ENCODE data around the gene PTPRK. TPM values are rescaled to one million over a fixed set of nuclear protein-coding genes. Genes with fewer than 3 reads are reported as not detected.

PTPRK gene
- total RNA-seq, 4 donors from 2014 or later = 7.3 to 22.9 (median 13.0) TPM

DNA sequence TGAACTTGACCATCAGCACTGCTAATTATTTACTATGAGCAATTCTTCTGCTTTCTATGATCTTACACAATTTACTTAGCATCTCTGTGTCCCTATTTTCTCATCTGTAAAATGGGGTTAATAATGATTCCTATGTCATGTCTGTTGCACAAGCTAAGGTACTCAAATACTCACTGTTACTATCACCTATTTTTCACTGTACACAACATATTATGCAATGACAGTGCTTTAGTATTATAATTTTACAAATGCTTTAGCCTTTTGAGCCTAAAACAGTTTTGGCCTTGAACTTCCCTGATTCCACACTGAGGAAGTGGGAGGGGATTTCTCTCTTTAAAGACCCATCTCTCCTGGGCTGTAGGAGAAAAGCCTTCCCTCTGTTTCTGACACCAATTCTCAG lies 582.7 kb downstream of the PTPRK start:
- ATAC-seq (no peak), DNase-seq (no peak)
- Histone ChIP-seq H3K36me3 (no peaks in the 10 kb centered on the region), H3K4me3 (no peak overlapping the region), H3K27ac (no peak overlapping the region), H3K27me3 (no peaks in the 10 kb centered on the region), H3K4me1 (no peaks in the 10 kb centered on the region), H3K9me3 (peaks cover 0 to 1% (median 0%) of the 10 kb centered on the region in 3 donors)
- TF ChIP-seq, protein P1, sequence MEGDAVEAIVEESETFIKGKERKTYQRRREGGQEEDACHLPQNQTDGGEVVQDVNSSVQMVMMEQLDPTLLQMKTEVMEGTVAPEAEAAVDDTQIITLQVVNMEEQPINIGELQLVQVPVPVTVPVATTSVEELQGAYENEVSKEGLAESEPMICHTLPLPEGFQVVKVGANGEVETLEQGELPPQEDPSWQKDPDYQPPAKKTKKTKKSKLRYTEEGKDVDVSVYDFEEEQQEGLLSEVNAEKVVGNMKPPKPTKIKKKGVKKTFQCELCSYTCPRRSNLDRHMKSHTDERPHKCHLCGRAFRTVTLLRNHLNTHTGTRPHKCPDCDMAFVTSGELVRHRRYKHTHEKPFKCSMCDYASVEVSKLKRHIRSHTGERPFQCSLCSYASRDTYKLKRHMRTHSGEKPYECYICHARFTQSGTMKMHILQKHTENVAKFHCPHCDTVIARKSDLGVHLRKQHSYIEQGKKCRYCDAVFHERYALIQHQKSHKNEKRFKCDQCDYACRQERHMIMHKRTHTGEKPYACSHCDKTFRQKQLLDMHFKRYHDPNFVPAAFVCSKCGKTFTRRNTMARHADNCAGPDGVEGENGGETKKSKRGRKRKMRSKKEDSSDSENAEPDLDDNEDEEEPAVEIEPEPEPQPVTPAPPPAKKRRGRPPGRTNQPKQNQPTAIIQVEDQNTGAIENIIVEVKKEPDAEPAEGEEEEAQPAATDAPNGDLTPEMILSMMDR (IDR thresholded peaks at IDR 0.05 in 4 of 5, conservative IDR thresholded peaks at IDR 0.05 in 1 of 5) = no peak
- TF ChIP-seq POLR2A (IDR thresholded peaks at IDR 0.05) = no peak
- intact Hi-C loops (cut with DNase I; ENCODE audit: low total_unique reads) (no loop called here), in situ Hi-C loops (cut with MboI; ENCODE audit: low sequenced_read_pairs in 4 of 4) (no loop called here)

DNA sequence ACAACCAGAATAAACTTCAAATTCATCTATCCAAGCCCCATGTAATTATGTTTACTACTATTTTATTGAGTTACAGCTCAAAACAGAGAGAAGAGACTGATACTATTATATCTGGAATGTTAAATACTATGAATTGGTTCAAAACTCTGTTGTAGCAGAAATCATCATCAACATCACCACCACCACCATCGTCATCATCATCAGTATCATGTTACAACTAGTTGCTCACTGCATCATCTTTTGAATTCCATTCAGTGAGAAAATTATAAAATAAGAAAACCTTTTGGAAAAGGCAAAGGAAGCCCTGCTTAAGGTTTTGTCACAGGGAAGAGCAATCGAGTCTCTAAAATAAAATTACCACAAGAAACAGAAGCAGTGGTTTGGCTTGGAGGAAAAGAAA lies 583.3 kb downstream of the PTPRK start:
- no peak for ATAC-seq
- no peak overlapping the region for H3K27ac ChIP-seq
- no peaks in the 10 kb centered on the region for H3K36me3 ChIP-seq
- in situ Hi-C loops (cut with MboI; ENCODE audit: low sequenced_read_pairs in 4 of 4) (no loop called here), intact Hi-C loops (cut with DNase I; ENCODE audit: low total_unique reads) (no loop called here)
- H3K4me1 ChIP-seq = no peaks in the 10 kb centered on the region
- no peak for TF ChIP-seq POLR2A (IDR thresholded peaks at IDR 0.05)
- TF ChIP-seq, protein P1 (IDR thresholded peaks at IDR 0.05 in 4 of 5, conservative IDR thresholded peaks at IDR 0.05 in 1 of 5) = no peak
- no peaks in the 10 kb centered on the region for H3K27me3 ChIP-seq
- peaks cover 0 to 6% (median 0%) of the 10 kb centered on the region in 3 donors for H3K9me3 ChIP-seq
- DNase-seq = no peak
- H3K4me3 ChIP-seq = no peak overlapping the region

DNA sequence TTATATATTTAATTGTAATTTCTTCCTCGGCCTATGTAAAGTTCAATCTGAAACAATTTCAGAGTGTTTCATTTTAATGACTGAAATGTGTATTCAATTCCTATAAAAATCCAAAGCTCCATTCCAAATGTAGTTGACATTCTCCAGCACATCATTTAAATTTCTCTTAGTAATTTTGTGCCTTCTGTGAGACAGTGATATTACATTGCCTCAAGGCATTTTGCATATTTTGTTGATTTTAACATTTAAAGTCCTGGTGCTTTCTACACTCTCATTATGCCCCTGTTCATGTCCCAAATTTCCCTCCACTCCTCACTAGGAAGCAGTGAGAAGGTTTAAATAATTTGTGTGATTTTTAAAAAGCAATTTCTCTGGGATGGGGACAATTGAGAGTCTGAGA lies 585.4 kb downstream of the PTPRK start:
- Histone ChIP-seq H3K9me3 (peaks cover 0 to 6% (median 0%) of the 10 kb centered on the region in 3 donors), H3K27ac (no peak overlapping the region), H3K36me3 (no peaks in the 10 kb centered on the region), H3K4me1 (no peaks in the 10 kb centered on the region), H3K27me3 (no peaks in the 10 kb centered on the region), H3K4me3 (no peak overlapping the region)
- intact Hi-C loops (cut with DNase I; ENCODE audit: low total_unique reads) (no loop called here), in situ Hi-C loops (cut with MboI; ENCODE audit: low sequenced_read_pairs in 4 of 4) (no loop called here)
- no peak for DNase-seq
- no peak for ATAC-seq
- TF ChIP-seq, protein P1 (IDR thresholded peaks at IDR 0.05 in 4 of 5, conservative IDR thresholded peaks at IDR 0.05 in 1 of 5) = no peak
- TF ChIP-seq POLR2A (IDR thresholded peaks at IDR 0.05) = no peak

DNA sequence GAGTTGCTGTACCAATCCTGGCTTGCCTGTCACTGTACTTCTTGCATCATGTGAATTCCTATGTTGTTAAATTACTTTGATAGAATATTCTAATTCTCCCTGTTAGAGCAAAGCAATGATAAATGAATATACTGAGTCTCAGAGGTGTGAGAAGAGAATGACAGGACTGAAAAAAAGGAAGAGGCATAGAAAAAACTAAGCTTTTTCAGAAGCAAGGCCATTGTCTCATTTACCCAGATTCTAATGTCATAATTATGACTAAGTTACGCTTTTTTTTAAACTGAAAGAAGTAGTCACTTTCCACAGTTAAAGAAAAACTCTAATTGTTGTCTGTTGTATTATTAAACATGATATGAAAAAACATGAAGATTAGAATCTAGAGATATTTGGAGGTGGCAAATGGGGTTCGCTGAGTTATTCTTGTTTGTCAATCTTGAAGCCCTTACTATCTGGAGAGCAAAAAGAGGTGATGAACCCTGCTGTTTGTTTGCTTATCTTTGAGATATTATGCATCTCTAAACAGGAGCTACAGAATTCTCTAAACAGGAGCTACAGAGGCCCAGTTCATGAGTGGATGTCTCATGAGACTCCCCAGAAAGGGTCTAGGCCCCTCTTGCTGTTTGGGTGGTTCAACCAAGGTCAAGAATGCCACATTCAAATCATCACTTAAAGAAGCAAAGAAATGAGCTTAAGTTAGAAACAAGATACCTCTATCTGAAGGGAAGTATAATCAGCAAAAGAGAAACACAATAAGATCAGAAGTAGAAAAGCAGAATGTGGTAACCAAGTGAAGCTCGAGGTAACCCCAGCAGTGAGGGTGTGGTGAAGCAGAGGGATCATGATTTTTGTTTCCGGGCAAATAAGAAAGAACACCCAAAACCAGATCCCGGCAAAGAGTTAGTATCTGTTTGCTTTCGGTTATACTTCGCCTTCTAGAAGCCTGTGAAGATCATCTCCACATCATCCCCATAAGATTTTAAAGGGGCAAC lies 586.3 kb downstream of the PTPRK start:
- TF ChIP-seq, protein P1 (IDR thresholded peaks at IDR 0.05 in 4 of 5, conservative IDR thresholded peaks at IDR 0.05 in 1 of 5) = no peak
- TF ChIP-seq POLR2A (IDR thresholded peaks at IDR 0.05) = no peak
- DNase-seq (no peak), ATAC-seq (no peak)
- intact Hi-C loops (cut with DNase I; ENCODE audit: low total_unique reads) (no loop called here), in situ Hi-C loops (cut with MboI; ENCODE audit: low sequenced_read_pairs in 4 of 4) (no loop called here)
- Histone ChIP-seq H3K4me1 (no peaks in the 10 kb centered on the region), H3K4me3 (no peak overlapping the region), H3K36me3 (no peaks in the 10 kb centered on the region), H3K27me3 (no peaks in the 10 kb centered on the region), H3K27ac (no peak overlapping the region), H3K9me3 (peaks cover 0 to 6% (median 0%) of the 10 kb centered on the region in 3 donors)
